HCT116 (cell line): Measurements from ENCODE around the gene SSBP1. TPM values are rescaled to one million over a fixed set of nuclear protein-coding genes. Genes with fewer than 3 reads are reported as not detected.

Experiments used
- ATAC-seq: fragments of 200-7000 bp; cut with Tn5 transposase; 2 replicates; pipeline ENCODE4 v1.9.1; 2020; ENCODE audit warnings: mild to moderate bottlenecking, moderate library complexity
- BruUV-seq: library from RNA; stranded (reverse); fragments of 400-500 nt; replicated peaks from 2 replicates; lab custom pipeline; 2021; lab: Mats Ljungman, UMichigan
- CTCF ChIA-PET: fragments of 300-600 bp; sonication (Branson Sonifier 250); formaldehyde crosslinking; loops from one replicate; lab custom pipeline; 2021; ENCODE audit warnings: antibody characterized with exemption; lab: Charles Lee
- POLR2A ChIA-PET: fragments of 300-600, 350-600 bp; sonication (Branson Sonifier 250); formaldehyde crosslinking; loops from one replicate; lab custom pipeline; 2021; ENCODE audit warnings: antibody characterized with exemption; lab: Charles Lee
- RAD21 ChIA-PET, 2 experiments: fragments of 300-600 bp; sonication (Branson Sonifier 250); formaldehyde crosslinking; loops; one replicate each; lab custom pipeline; 2023; ENCODE audit warnings: low total read pairs in 2 of 2; ENCODE audit not compliant: uncharacterized antibody in 2 of 2, unreplicated experiment in 2 of 2, low non-redundant PET in 1 of 2; lab: Charles Lee
- DNase-seq: peaks from one replicate; pipeline ENCODE4 v3.0.0-alpha.2; 2010; ENCODE audit warnings: low read depth, low spot score
- H2AFZ ChIP-seq: fragments of 200-600 bp; shearing (Covaris generic), sonication (generic); 2 replicates; pipeline ENCODE4 v1.6.1; 2017; ENCODE audit warnings: low read depth, mixed run types, mixed read lengths, antibody characterized with exemption, low read length; ENCODE audit not compliant: poor library complexity, severe bottlenecking
- H3K27ac ChIP-seq: 2 replicates; pipeline ENCODE4 v1.5.1; 2012; ENCODE audit warnings: low read depth, low read length
- H3K27me3 ChIP-seq: fragments of 200-600 bp; sonication (generic); 2 replicates; pipeline ENCODE4 v1.6.1; 2016; ENCODE audit warnings: mixed run types, low read length, mixed read lengths; ENCODE audit not compliant: insufficient read depth
- H3K36me3 ChIP-seq, 2 experiments: fragments of 200-500 bp in 1 of 2; fragments of 200-600 bp in 1 of 2; sonication (Bioruptor generic) in 1 of 2; sonication (generic) in 1 of 2; 2 replicates each; pipeline versions ENCODE4 v1.5.1 to v1.6.1; 2014 to 2016; ENCODE audit warnings: low read length in 2 of 2, inconsistent platforms in 1 of 2, mixed read lengths in 1 of 2, mixed run types in 1 of 2; ENCODE audit not compliant: insufficient read depth in 2 of 2, control insufficient read depth in 1 of 2
- H3K4me1 ChIP-seq, 2 experiments: fragments of 200-600 bp in 1 of 2; sonication (generic) in 1 of 2; 2 replicates each; pipeline versions ENCODE4 v1.5.1 to v1.6.1; 2012 to 2017; ENCODE audit warnings: low read length in 2 of 2, inconsistent platforms in 1 of 2, mild to moderate bottlenecking in 1 of 2, mixed read lengths in 1 of 2, mixed run types in 1 of 2, moderate library complexity in 1 of 2; ENCODE audit not compliant: insufficient read depth in 2 of 2, control insufficient read depth in 1 of 2
- H3K4me2 ChIP-seq: fragments of 200-600 bp; sonication (generic); 2 replicates; pipeline ENCODE4 v1.6.1; 2017; ENCODE audit warnings: mixed run types, low read length, mixed read lengths
- H3K4me3 ChIP-seq, 2 experiments: fragments of 200-600 bp in 1 of 2; sonication (generic) in 1 of 2; replicated peaks in 1 of 2; 2 replicates each; pipeline ENCODE4 v1.5.1; 2011 to 2016; ENCODE audit warnings: low read length in 2 of 2, control low read depth in 1 of 2, low read depth in 1 of 2, mild to moderate bottlenecking in 1 of 2, mixed read lengths in 1 of 2, mixed run types in 1 of 2
- H3K79me2 ChIP-seq: fragments of 200-600 bp; sonication (generic); 2 replicates; pipeline ENCODE4 v1.6.1; 2017; ENCODE audit warnings: mild to moderate bottlenecking, mixed run types, low read length, moderate library complexity, mixed read lengths; ENCODE audit not compliant: insufficient read depth
- H3K9ac ChIP-seq: fragments of 200-600 bp; sonication (generic); 2 replicates; pipeline ENCODE4 v1.6.1; 2016; ENCODE audit warnings: low read length, mixed read lengths
- H3K9me2 ChIP-seq: fragments of 200-600 bp; sonication (generic), shearing (Covaris generic); 2 replicates; pipeline ENCODE4 v1.6.1; 2017; ENCODE audit warnings: mixed run types, mild to moderate bottlenecking, moderate library complexity; ENCODE audit not compliant: insufficient read depth
- H3K9me3 ChIP-seq, 2 experiments: fragments of 200-500 bp in 1 of 2; fragments of 200-600 bp in 1 of 2; sonication (Bioruptor generic) in 1 of 2; sonication (generic) in 1 of 2; 2 replicates each; pipeline ENCODE4 v1.6.1; 2014 to 2017; ENCODE audit warnings: low read length in 2 of 2, mixed read lengths in 2 of 2, inconsistent platforms in 1 of 2, low read depth in 1 of 2, mild to moderate bottlenecking in 1 of 2, mixed run types in 1 of 2, moderate library complexity in 1 of 2; ENCODE audit not compliant: control insufficient read depth in 1 of 2, insufficient read depth in 1 of 2
- H4K20me1 ChIP-seq: fragments of 200-600 bp; sonication (generic), shearing (Covaris generic); 2 replicates; pipeline ENCODE4 v1.6.1; 2017; ENCODE audit warnings: mixed run types, mild to moderate bottlenecking, moderate library complexity; ENCODE audit not compliant: insufficient read depth
- CBX3 ChIP-seq: IDR thresholded peaks from 2 replicates; pipeline ENCODE4 v1.6.1; 2012; ENCODE audit warnings: low read depth
- ELF1 ChIP-seq: IDR thresholded peaks from 2 replicates; pipeline ENCODE4 v1.6.1; 2012; ENCODE audit warnings: low read depth, borderline replicate concordance
- EZH2 ChIP-seq: fragments of 200-600 bp; sonication (generic); IDR thresholded peaks from 2 replicates; pipeline ENCODE4 v1.6.1; 2017; ENCODE audit warnings: antibody characterized with exemption, mixed run types
- EZH2phosphoT487 ChIP-seq: fragments of 200-600 bp; IDR thresholded peaks from 2 replicates; pipeline ENCODE4 v1.6.1; 2018; ENCODE audit warnings: antibody characterized with exemption, borderline replicate concordance
- FOSL1 ChIP-seq: IDR thresholded peaks from 2 replicates; pipeline ENCODE4 v1.6.1; 2012; ENCODE audit warnings: low read depth
- POLR2A ChIP-seq: IDR thresholded peaks from 2 replicates; pipeline ENCODE4 v1.7.0; 2011; ENCODE audit warnings: borderline replicate concordance; ENCODE audit not compliant: insufficient read depth, insufficient read length; ENCODE audit errors: extremely low read depth
- REST ChIP-seq: IDR thresholded peaks from 2 replicates; pipeline ENCODE4 v1.6.1; 2012; ENCODE audit warnings: low read depth
- SIN3A ChIP-seq: IDR thresholded peaks from 2 replicates; pipeline ENCODE4 v1.6.1; 2012; ENCODE audit warnings: low read depth
- SRF ChIP-seq: IDR thresholded peaks from 2 replicates; pipeline ENCODE4 v1.6.1; 2012; ENCODE audit warnings: low read depth
- YY1 ChIP-seq: IDR thresholded peaks from 2 replicates; pipeline ENCODE4 v1.6.1; 2011; ENCODE audit warnings: low read length, low read depth, moderate library complexity, mild to moderate bottlenecking; ENCODE audit not compliant: insufficient replicate concordance; ENCODE audit errors: extremely low read depth
- intact Hi-C: fragments of 100-400 bp; cut with micrococcal nuclease; formaldehyde crosslinking; loops from 2 replicates; pipeline ENCODE4 v1.10.0; 2022
- total RNA-seq: library from RNA; stranded (reverse); gene quantifications from one replicate; pipeline ENCODE4 v1.2.1, GENCODE V29; 2021; ENCODE audit not compliant: unreplicated experiment
- TF ChIP-seq, protein P1 (sequence below): IDR thresholded peaks from 2 replicates; pipeline ENCODE4 v1.6.1; 2012
- TF ChIP-seq, protein P2 (sequence below): IDR thresholded peaks from 2 replicates; pipeline ENCODE4 v1.6.1; 2012

The SSBP1 gene
- total RNA-seq, 1 experiment from 2014 or later = 171 TPM

DNA sequence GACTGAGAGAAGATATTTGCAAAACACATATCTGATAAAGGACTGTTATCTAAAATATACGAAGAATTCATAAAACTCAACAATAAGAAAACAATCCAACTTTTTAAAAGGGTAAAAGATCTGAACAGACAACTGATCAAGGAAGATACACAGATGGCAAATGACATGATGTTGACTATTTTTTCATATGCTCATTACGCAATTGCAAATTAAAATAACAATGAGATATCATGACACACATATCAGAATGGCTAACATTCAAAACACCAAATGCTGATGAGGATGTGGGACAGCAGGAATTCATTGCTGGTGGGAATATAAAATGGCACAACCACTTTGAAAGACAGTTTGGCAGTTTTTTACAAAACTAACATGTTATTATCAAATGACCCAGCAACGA lies 45.1 kb upstream of the SSBP1 start:
- Histone ChIP-seq H3K4me1 (peaks cover 0 to 4% of the 10 kb centered on the region in 2 experiments; a peak in 1 of 4 replicates), H4K20me1 (no peaks in the 10 kb centered on the region)

More for the DNA sequence above, 45.1 kb upstream of the SSBP1 start:
- intact Hi-C loops = no loop called here
- Histone ChIP-seq H3K9me3 (no peaks in the 10 kb centered on the region), H3K27ac (no peak overlapping the region), H3K4me3 (no peak overlapping the region), H3K36me3 (no peaks in the 10 kb centered on the region), H3K79me2 (0 out of 2 replicates have a peak, but pooled peaks cover 3% of the 10 kb centered on the region), H3K4me2 (no peak overlapping the region), H2AFZ (no peak overlapping the region), H3K9ac (no peak overlapping the region), H3K27me3 (no peaks in the 10 kb centered on the region)
- CTCF ChIA-PET = no interaction called here
- ATAC-seq (no peak), DNase-seq (no peak)
- POLR2A ChIA-PET = no interaction called here
- no peak for TF ChIP-seq SRF
- no peak for TF ChIP-seq FOSL1
- no peak for TF ChIP-seq REST
- no peak for TF ChIP-seq EZH2phosphoT487
- TF ChIP-seq CBX3 = no peak
- no peak for TF ChIP-seq YY1
- TF ChIP-seq ELF1 = no peak
- TF ChIP-seq SIN3A = no peak
- TF ChIP-seq, protein P1, sequence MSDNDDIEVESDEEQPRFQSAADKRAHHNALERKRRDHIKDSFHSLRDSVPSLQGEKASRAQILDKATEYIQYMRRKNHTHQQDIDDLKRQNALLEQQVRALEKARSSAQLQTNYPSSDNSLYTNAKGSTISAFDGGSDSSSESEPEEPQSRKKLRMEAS = no peak
- TF ChIP-seq, protein P2, sequence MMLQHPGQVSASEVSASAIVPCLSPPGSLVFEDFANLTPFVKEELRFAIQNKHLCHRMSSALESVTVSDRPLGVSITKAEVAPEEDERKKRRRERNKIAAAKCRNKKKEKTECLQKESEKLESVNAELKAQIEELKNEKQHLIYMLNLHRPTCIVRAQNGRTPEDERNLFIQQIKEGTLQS = no peak
- no peak for TF ChIP-seq EZH2
- TF ChIP-seq POLR2A = no peak
- TF ChIP-seq, all 23 proteins: peak for 0
- BruUV-seq = no TSS peak
- RAD21 ChIA-PET = no interaction called here
- H3K9me2 ChIP-seq = no peaks in the 10 kb centered on the region
